ENCODE data around the gene ZBTB46. TPM values are rescaled to one million over a fixed set of nuclear protein-coding genes. Genes with fewer than 3 reads are reported as not detected.
A peak's percentile ranks its signal among the peaks of the same experiment; 100 is the strongest.

ZBTB46 gene
- total and polyA plus RNA-seq, 10 of the 15 experiments (the other 5 are each of a cell fraction or from before 2014, with no cell fraction given), result 0.15 to 0.92 (median 0.34) TPM

DNA sequence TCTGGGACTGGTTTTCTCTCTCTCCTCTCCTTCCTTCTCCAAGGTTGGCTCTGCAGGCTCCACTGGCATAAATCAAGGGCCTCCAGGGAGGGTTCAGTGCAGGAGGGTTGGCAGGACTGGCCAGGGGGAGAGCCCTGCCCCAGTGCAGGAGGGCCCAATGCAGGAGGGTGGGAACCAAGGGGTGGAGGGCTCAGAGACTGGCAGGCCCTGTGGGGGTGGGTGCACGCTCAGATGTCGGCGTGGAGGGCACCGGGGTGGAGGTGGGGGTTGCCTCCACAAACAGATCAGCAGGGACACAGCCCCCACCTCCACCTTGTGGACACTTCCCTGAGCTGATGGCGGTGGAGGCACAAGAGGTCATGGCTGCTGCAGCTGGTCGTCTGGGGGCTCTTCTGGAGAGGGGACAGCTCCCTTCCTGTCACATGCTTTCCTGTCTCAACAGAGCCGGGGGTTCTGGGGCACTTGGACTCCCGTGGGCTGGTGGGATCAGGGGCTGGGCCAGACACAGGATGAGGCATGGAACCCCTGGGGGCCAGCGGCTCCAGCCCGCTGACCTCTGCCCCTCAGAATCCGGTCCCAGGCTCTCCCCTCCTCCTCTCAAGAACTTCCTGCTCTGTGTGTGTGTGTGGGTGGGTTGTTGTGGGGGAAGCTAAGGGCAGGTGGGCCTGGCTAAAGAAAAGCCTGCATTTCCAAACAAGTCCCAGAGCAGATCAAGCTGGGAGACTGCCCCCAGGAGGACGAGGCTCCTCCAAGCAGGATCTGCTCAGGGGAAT, 27.5 kb upstream of the ZBTB46 start:
- Histone ChIP-seq H3K4me2 (ENCODE audit: control insufficient read depth, insufficient read depth) (peak overlapping the region; percentile 22; the same call in 1 of the 2 replicates), H3K79me2 (ENCODE audit: control insufficient read depth, insufficient read depth, low read length) (peaks cover 6% of the 10 kb centered on the region; the same call in 1 of the 2 replicates), H3K9ac (ENCODE audit: control insufficient read depth, insufficient read depth, low read length) (no peak overlapping the region; the same call in 1 of the 2 replicates), H2AFZ (ENCODE audit: control insufficient read depth, low read depth, low read length) (no peak overlapping the region), H3K36me3 (ENCODE audit: control insufficient read depth in 2 of 2, insufficient read depth in 2 of 2, low read length in 1 of 2) (peaks cover 0 to 4% of the 10 kb centered on the region in 2 experiments; a peak in 3 of 4 replicates), H3K27ac (ENCODE audit: control insufficient read depth, insufficient read depth) (no peak overlapping the region), H3K4me1 (ENCODE audit: control insufficient read depth, insufficient read depth, low read length) (peaks cover 36% of the 10 kb centered on the region), H3K9me3 (replicated peaks; ENCODE audit: control insufficient read depth, insufficient read depth, low read length) (no peaks in the 10 kb centered on the region), H3K4me3 (no peak overlapping the region), H4K20me1 (ENCODE audit: control insufficient read depth, insufficient read depth) (no peaks in the 10 kb centered on the region), H3K27me3 (replicated peaks in 1 of 2; ENCODE audit: control insufficient read depth in 2 of 2, insufficient read depth in 2 of 2, low read length in 1 of 2) (no peaks in the 10 kb centered on the region)
- ATAC-seq (peak; percentile 3), DNase-seq (ENCODE audit: low read depth, low spot score) (no peak), FAIRE-seq (no peak)
- intact Hi-C loops (cut with micrococcal nuclease; ENCODE audit: unreplicated experiment), result no loop called here
- RAD21 ChIA-PET (ENCODE audit: unreplicated experiment), result interaction anchor here (0.5 to 1.4 kb wide), 5 partner anchors 11 to 768 kb away, joined by 4 to 8 read pairs (median 4); partner anchors contain the start of genes ARFRP1 and ZGPAT
- no TSS peak for BruUV-seq (replicated peaks)
- WGBS (ENCODE audit: insufficient coverage, insufficient replicate concordance, low lambda C conversion rate, missing lambda C conversion rate), result 3% methylated on average over 12 of the region's 12 CpGs
- in situ Hi-C loops (cut with MboI), result loop anchor here (5.0 kb wide), 1 partner anchor 151 kb away; the partner anchor contains the start of genes ARFRP1 and ZGPAT
- POLR2A ChIA-PET, result interaction anchor here (1.0 kb wide), 1 partner anchor 72 kb away, joined by 5 read pairs; no protein-coding TSS in a partner anchor
- CTCF ChIA-PET, result interaction anchor here (0.7 to 1.7 kb wide), 5 partner anchors 16 to 151 kb away, joined by 3 to 7 read pairs (median 3); partner anchors contain the start of genes ARFRP1 and ZGPAT
- SMC1A ChIA-PET (ENCODE audit: uncharacterized antibody, unreplicated experiment), result interaction anchor here (1.1 to 2.0 kb wide), 2 partner anchors 11 to 72 kb away, joined by 3 to 7 read pairs; no protein-coding TSS in a partner anchor
- TF ChIP-seq NR2F1 (conservative IDR thresholded peaks at IDR 0.05) (peak; percentile 97), ZNF687 (IDR thresholded peaks at IDR 0.05) (0 out of 2 replicates have a peak, but pooled peaks have one; percentile 47), YBX1 (IDR thresholded peaks at IDR 0.05) (no peak), USF1 (IDR thresholded peaks at IDR 0.05; ENCODE audit: borderline replicate concordance, extremely low read length, insufficient read depth, low read depth, low read length) (no peak), EGR1 (IDR thresholded peaks at IDR 0.05; ENCODE audit: borderline replicate concordance in 1 of 2, low read depth in 2 of 2, low read length in 2 of 2) (peak in 1 of 2 experiments; percentile 78; a peak in 2 of 3 replicates), NR2C1 (IDR thresholded peaks at IDR 0.05) (peak; percentile 60), POLR2A (IDR thresholded peaks at IDR 0.05; ENCODE audit: low read depth, low read length) (peak; percentile 51), GATAD2B (conservative IDR thresholded peaks at IDR 0.05; ENCODE audit: low read depth) (peak; percentile 40; the same call in 1 of the 2 replicates), MYC (IDR thresholded peaks at IDR 0.05; ENCODE audit: insufficient read depth, insufficient read length, insufficient replicate concordance, low read length, severe bottlenecking) (no peak), SMAD1 (IDR thresholded peaks at IDR 0.05; ENCODE audit: low read depth, partially characterized antibody) (no peak), IKZF1 (conservative IDR thresholded peaks at IDR 0.05) (peak; percentile 59), BMI1 (IDR thresholded peaks at IDR 0.05; ENCODE audit: borderline replicate concordance) (no peak), MTA2 (IDR thresholded peaks at IDR 0.05; ENCODE audit: low read depth) (peak; percentile 29; the same call in 1 of the 2 replicates), TBL1XR1 (IDR thresholded peaks at IDR 0.05; ENCODE audit: low read depth, low read length) (no peak)
- TF ChIP-seq, protein P1, sequence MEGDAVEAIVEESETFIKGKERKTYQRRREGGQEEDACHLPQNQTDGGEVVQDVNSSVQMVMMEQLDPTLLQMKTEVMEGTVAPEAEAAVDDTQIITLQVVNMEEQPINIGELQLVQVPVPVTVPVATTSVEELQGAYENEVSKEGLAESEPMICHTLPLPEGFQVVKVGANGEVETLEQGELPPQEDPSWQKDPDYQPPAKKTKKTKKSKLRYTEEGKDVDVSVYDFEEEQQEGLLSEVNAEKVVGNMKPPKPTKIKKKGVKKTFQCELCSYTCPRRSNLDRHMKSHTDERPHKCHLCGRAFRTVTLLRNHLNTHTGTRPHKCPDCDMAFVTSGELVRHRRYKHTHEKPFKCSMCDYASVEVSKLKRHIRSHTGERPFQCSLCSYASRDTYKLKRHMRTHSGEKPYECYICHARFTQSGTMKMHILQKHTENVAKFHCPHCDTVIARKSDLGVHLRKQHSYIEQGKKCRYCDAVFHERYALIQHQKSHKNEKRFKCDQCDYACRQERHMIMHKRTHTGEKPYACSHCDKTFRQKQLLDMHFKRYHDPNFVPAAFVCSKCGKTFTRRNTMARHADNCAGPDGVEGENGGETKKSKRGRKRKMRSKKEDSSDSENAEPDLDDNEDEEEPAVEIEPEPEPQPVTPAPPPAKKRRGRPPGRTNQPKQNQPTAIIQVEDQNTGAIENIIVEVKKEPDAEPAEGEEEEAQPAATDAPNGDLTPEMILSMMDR (IDR thresholded peaks at IDR 0.05 in 2 of 3, conservative IDR thresholded peaks at IDR 0.05 in 1 of 3; ENCODE audit: control insufficient read depth in 2 of 3, extremely low read depth in 1 of 3, insufficient read depth in 1 of 3, low read depth in 3 of 3, low read length in 3 of 3), result peak in 1 of 3 experiments; percentile 20; a peak in 2 of 6 replicates

Data from GM12878 (cell line).